GM19025 (cell line): Measurements from ENCODE around the gene TWIST2.

Experiments
- ATAC-seq: cut with Tn5 transposase; IDR thresholded peaks from one replicate; pipeline ENCODE4 v1.9.1; 2021; ENCODE audit warnings: mild to moderate bottlenecking, low read depth, moderate library complexity; ENCODE audit not compliant: unreplicated experiment

The TWIST2 gene

DNA sequence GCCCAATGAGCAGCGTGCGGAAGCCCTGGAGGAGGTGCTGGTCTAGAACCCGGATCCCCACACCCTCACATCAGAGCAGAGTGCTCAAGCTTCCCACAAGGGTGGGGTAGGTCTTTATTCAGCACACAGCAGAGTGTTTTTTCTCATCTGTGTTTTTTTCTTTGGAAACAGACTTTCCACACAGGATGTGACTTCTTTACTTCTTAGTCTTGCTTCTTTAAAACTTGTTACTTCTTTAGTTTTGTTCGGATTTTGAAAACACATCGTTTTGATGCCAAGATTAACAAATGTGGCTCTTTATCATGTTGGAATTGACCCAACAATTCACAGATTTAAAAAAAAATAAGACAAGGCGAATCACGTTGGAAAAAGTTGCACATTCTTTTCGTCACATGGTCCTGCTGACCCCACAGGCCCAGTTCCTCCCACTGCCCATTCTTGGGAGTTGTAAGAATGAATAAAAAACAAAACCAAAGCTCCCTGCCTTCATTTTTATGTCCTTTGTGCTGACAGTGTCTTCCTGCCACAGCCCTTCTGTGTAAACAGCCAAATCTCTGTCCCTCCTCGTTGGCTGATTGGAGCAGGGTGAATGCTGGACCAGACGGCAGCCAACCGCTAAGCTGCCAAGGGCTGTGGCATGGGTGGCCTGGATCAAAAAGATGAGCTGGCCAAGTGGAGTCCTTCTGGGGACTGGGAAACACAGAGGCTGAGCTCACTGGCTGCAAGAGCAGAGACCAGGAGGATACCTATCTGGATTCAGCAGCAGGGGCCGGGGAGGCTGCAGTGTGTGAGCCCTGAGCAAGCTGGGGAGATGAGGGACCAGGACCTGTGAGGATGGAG lies 81.6 kb downstream of the TWIST2 start:
- ATAC-seq: no peak

DNA sequence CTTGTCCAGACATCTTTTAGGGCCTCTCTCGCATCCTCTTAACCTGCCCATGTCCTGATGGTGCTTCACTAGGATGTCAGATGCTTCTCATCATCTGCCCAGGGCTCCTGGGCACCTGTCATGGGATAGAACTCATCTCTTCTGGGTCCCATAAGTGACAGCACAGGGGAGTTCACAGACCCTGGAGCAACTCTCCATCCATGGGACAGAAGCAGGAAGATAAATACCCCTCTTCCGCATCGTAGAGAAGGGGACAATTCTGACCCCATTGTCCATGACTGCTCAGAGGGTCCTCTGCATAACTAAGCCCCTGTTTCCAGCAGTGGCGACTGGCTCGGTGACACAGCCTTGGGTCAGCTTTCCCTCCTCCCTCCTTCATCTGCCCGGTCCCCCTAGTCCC lies 82.3 kb downstream of the TWIST2 start:
- no peak for ATAC-seq

DNA sequence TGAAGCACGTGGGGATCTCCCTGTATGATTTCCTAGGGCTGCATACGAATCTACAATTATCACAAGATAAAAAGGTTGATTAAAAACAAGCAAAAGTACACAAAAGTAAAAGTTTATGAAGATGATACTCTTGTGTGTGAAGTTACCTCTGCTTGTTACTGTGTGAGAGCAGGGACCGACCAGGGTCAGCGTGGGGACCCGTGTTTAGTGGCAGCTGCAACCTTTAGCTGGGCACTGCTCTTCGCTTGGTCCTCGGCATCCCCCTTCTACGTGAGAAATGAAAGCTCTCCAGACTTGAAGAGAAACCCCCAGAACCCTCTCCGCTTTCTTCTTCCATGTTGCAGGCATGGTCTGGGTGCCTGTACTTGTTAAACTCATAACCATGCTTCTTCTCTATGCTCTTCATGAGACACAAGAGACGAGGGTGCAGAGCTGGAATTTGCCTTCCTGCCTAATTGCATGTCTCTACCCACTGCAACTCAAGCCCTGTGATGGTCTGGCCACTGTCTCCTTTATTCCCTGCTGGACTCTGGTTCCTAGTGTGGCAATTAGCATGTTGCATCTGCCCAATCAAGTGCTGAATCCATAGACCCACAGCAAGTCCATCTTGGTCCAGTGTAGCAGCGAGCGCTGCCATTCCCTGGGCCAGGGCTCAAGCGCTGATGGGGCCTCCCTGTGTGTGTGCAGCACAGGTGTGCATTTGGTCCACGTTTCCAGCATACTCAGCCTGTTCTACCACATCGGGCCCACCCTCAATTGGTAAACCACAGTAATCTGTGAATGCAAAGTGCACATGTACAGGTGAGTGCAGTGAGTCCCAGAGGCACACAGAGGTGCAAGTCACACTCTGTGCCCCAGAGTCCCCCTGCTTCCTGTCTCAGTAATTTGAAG lies 88.5 kb downstream of the TWIST2 start:
- ATAC-seq: no peak

GRCh38 chr2:238938003-238938400 lies 90.1 kb downstream of the TWIST2 start:
- no peak for ATAC-seq

GRCh38 chr2:238938401-238939055 lies 90.6 kb downstream of the TWIST2 start:
- ATAC-seq: no peak

DNA sequence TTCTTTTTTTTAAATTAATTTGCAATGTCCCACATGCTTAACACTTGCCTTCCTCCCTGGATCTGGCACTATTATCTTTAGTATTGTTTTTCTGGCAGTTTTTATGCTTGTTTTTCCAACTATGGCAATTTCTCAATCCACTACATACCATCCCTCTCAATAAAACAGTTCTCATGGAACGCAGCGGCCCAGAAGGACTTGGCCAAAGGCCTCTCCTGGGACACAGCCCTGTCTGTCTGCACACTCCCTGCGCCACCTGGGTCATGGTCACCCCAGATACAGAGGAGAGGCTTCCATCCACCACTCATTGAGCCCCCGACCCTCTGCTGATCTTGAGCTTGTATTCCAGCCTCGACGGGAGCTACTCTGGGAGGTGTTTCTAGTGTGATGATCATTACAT lies 91.2 kb downstream of the TWIST2 start:
- ATAC-seq: no peak

- no peak for ATAC-seq
Measured at GRCh38 chr2:238939521-238940403, 91.9 kb downstream of the TWIST2 start.

DNA sequence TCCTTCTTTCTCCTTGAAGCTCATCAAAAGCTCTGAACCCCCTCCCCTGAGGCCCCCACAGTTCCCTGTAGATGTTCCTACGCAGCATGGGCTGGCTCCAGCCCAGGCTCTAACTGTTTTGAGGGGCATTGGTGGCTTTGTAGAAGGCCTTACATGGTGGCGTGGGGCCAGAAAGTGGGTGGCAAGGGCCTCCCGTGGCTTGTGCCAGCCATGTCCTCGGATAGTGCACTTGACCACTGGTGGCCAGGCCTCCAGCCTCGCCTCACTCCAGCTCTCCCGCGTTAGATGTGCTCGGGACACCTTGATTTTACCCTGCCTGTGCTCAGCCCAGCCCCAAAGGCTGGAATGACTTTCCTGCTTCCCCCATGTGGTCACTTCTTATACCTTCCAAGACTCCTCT lies 92.9 kb downstream of the TWIST2 start:
- ATAC-seq: no peak

DNA sequence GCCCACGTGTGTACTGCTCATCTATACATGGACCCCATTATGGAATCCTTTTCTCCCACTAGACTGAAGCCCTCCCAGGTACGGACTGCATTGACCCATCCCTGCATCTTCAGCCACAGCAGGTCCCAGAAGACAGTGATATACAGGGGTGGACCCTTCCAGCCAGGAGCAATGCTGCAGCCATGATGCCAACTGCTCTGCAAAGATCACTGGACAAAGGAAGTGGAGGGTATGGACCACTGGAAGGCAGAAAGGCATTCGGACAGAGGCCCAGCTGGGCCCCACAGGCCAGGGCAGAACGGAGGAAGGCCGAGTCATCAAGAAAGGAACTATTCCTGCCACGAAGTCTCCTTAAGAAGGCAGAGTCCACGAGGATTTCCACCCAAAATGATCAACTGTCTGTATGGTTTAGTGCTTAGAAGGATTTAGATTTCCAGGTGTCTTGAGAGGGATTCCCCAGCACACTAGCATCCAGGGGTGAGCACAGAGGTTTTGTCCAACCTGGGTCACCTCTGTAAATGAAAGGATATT lies 93.4 kb downstream of the TWIST2 start:
- no peak for ATAC-seq

GRCh38 chr2:238942080-238942725 lies 94.3 kb downstream of the TWIST2 start:
- ATAC-seq: no peak

DNA sequence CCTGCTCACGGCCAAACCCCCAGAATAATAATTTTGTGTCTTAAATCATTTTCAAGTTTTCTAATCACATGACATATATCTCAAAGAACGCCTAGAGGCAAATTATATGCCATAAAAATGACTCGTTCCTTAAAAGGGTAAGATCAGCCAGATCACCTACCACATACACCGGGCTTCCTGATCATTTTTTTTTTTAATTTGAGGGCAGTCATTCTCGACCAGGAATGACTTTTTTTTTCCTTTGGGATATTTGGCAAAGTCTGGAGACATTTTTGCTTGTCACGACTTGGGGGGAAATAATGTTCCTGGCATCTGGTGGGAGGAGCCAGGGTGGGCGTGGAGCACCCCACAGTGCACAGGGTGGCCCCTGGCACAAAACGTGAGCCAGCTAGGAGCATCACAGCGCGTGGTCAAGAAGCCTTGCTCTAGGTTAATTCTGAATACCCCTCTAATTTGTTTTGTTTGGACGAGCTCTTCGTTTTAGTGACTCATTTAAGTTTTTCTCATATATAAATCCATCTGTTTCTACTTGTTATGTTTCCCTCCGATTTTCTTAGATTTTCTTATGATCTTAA lies 94.9 kb downstream of the TWIST2 start:
- no peak for ATAC-seq

DNA sequence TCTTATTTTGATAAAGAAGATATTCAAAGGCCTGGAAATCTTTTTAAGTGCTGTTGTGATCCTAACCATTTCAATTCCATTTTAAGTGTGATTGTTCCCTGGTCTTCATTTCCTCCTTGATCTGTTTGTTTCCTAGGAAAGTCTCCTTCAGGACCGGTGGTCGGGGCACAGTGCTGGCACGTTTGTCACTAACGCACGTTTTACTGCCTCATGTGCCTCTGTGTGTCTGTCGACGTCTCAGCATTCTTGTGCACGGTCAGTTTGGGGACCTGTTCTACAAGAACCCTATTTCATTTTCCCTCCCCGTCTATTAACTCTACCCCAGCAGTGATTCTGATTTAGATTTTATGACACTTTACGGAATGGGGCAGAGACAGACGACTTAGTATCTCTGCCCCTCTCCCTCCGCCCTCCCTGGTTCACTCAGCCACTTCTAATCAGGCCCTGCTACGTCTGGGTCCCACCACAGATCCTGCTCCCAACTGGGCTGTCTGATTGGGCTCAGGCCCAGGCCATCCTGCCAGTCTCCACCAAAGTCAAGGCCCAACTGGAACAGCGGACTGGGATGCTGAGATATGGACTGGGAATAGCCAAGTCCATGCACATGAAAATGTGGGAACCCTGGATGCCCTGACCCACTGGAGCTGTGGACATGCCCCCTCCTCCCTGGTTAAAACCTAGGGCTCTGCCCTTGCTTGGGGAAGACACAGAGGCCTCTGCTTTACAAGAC lies 95.6 kb downstream of the TWIST2 start:
- ATAC-seq: no peak

DNA sequence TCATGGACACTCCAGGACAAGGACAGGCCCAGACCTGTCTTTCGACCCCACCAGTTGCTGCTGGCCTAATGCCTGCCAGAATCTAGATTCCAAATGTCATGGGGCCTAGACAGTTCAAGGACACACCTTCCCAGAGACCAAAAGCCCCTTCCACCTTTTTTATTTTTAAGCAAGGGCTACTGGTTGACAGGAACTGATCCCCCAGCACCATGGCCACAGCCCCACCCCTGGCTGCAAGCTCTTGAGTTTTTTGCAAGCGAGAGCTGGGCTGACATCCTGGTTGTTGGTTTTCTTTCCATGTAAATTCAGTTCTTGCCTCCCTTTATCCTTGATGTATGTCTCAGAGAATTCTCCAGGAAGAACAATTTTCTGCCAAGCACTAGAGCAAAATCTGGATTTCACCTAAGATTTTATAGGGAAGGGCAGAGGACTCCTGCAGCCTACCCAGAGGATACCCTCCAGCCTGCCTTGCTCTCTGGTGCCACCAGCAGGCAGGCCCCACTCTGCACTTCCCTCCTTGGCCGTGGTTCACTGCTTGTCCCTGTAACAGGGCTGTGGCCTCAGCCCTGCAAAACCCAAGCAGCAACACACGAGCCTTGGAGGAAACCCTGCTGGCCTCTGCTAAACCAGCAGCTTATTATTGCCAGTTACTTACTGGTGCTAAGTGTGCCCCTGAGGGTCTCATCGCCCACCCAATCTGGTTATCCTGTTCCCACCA lies 97.7 kb downstream of the TWIST2 start:
- no peak for ATAC-seq

DNA sequence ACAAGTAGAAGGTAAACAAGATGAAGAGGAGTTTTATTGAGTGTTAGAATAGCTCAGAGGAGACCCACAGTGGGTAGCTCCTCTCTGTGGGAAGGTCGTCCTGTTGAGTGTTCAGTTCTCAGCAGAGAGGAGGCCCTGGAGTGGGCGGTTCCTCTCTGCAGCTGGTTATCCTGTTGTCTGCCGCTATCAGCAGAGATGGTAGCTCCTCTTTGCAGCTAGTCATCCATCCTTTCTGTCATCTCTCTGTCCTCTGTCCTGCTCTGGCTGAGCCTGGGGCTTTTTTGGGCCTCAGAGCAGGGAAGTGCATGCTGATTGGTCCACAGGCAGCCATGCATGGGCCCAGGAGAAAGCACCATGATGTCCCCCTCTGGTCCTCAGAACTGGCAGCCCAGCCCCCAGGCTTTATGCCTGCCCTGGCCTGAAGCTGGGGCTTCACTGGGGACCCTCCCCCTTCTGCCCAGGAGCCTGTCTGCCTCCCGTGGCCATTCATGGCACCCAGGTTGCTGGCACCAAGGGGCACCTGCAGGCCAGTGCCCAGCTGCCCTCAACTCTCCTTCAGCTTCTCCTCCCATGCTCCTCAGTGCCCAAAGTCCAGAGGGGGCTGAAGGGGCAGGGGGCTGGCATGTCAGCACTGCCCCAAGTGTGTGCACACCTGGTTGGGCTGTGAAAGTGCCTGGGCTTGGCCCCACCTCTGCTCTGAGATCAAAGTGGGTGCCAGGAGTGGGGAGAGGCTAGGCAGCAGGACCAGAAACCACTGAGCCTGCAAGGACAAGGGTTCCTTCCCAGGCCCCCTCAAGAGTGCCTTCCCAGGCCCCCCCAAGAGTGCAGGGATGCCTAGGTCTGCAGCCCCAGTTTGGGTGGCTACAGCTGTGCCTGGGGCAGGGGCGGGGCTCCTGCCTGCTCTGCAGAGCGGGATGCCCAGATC lies 98.7 kb downstream of the TWIST2 start:
- ATAC-seq: no peak

DNA sequence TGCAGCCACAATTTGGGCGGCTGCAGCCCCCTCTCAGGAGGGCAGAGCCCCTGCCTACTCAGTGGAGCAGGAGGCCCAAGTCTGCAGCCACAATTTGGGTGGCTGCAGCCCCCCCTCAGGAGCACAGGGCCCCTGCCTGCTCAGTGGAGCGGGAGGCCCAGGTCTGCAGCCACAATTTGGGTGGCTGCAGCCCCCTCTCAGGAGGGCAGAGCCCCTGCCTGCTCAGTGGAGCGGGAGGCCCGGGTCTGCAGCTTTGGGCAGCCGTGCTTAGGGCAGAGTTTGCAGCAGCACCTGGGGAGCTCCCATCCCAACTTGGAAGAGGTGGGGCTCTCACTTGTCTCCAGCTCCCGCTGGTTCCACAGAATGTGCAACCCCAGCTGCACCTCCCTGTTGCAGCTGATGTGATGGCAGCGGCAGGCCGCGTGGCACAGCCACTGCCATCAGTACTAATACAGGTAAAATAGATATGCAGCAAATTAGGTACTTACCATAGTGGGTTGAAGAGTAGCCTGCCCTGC lies 99.4 kb downstream of the TWIST2 start:
- no peak for ATAC-seq

GRCh38 chr2:238947920-238948710 lies 100.2 kb downstream of the TWIST2 start:
- ATAC-seq: no peak
